ENCODE data around the gene NR3C2.
"Not testable (repeated sequence)": the region's sequence is repeated elsewhere in the genome, so short reads cannot be mapped to it uniquely, and the experiment has no call there.

Gene NR3C2

DNA sequence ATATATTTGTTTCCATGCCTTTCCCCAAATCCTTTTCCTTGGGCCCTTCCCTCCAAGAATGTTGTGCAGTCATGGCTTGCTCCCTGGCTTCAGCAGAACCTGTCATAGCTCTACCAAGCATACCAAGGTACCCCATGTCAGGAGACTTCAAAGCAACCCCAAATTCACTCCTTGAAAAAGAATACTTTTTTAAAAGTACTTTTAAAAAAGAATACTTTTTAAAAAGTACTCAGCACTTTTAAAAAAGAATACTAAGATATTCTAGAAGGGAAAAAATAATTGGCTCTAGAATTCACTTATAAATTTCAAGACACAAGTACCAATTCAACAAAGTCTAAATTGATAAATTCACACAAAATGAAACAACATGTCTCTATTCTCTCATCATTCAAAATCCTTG is 76.0 kb downstream of the NR3C2 start:
- no peak for DNase-seq (ENCODE audit: low spot score)

DNA sequence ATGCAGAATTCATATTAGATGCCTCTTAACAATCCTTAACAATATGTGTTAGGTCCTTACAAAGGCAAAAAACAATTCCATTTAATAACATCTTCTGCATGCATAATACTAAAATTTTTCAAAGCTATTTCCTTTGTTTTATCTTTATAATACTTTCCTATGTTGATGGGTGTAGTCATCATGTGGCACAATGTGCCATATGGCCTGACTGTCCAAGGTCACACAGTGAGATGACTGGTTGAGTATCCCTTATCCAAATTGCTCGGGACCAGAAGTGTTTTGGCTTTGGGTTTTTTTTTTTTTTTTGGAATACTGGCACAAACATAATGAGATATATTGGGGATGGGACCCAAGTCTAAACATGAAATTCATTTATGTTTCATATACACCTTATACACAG is 77.7 kb downstream of the NR3C2 start:
- DNase-seq (ENCODE audit: low spot score), result no peak

DNA sequence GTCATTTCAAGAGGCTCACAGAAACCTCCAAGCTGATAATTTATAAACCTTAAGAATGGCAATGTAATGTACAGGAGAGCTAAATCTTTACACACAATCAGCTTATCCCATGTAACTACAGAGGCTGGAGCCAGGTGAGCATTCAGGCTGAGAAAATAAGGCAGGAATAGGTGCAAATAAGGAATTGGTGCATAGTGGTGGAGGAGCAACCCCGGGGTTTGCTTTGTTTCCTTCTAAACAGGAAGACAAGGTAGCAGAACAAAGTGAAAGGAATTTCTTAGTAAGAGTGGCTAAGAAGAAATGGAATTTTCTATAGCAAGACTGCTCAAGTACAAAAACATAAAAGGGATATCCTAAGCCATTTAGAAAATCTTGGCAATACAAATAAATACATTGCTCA is 82.4 kb downstream of the NR3C2 start:
- no peak for DNase-seq (ENCODE audit: low spot score)

DNA sequence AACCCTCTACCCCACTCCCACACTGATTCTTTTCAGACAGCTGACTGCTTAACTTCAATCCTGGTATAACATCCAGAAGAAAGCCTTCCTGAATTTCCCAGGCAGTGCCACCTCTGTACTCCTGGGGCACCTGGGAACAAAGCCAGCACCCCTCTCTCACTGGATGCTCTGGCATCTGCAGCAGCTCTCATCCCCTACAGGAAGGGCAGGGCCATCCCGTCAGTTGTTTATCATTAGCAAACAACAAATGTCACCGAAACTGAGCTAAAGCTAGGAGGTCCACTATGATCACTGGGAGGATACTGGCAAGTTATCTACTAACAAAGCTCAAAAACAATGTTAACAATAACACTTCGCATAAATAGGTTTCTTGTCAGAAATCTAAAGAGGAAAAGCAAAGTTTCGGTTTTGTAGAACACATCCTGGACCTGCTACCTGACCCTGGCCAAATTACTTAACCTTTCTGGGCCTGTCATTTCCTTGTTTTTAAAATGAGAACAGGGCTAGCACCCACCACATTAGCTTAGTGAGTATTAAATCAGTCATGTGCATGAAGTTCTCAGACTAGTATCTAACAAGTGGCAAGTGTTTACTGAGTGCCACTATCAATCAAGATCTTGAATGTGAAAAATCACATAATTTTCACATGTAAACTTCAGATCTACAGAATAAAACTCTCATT is 86.6 kb downstream of the NR3C2 start:
- no peak for DNase-seq (ENCODE audit: low spot score)

DNA sequence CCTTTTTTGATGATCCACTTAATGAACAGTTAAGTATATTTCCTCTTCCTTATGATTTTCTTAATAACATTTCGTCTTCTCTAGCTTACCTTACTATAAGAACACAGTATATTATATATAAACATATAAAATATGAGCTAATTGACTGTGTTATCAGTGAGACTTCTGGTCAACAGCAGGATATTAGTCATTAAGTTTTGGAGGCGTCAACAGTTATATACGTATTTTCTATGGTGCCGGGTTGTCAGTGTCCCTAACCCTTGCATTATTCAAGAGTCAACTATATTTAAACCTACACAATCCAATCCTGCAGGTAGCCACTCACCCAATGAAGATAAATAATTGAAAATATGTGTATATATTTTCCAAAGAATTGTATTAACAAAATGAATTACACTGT is 88.0 kb downstream of the NR3C2 start:
- no peak for DNase-seq (ENCODE audit: low spot score)

DNA sequence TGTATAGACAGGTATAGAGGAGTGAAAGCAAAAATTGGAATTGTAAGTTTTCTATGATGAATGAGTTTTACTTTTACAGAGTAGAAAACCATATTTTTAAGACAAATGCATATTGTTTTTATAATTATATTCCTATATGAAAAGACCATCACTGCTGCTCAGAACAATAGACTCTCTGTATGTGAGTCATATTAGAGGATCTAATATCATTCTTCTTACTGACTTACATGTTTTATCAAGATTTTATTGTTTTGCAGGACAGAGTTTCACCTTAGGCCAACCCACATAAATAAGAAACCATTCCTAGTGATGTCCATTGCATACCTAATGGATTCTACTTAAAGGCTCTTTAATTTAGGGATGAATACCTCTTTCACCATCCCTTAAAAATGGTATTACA is 88.6 kb downstream of the NR3C2 start:
- no peak for DNase-seq (ENCODE audit: low spot score)

DNA sequence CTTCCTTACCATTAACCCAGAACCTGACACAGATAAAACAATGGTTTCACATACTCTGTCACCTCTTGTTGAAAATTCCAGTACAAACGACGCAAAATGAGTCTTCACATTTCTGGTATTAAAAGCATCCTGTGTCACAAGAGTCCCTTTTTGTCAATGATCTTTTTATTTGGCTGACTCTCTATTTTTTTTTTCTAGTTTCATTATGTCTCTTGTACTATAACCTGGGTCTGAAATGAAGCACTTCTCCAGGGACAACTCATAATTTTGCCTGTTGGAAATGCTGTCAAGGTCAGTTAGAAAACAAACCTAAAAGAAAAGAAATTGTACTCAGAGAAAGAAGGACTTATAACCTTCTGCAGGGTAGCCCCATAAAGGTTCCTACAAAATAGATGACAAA is 93.1 kb downstream of the NR3C2 start:
- no peak for DNase-seq (ENCODE audit: low spot score)

DNA sequence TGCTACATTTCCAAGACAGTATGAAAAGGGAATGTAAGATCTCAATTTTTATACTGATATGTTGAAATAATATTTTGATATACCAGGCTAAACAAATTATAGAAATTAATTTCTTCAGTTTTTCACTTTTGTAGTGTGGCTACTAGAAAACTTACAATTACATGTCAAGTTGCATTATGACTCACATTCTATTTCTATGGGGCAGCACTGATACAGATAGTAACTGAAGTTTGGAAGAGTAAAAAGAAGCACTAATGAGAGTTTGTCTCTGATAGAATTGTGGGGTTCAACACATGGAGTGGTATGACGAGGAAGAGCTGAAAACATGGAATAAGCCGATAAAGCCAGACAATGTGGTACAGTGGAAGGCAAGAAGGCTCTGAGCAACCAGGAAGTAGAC is 95.6 kb downstream of the NR3C2 start:
- DNase-seq (ENCODE audit: low spot score), result no peak

DNA sequence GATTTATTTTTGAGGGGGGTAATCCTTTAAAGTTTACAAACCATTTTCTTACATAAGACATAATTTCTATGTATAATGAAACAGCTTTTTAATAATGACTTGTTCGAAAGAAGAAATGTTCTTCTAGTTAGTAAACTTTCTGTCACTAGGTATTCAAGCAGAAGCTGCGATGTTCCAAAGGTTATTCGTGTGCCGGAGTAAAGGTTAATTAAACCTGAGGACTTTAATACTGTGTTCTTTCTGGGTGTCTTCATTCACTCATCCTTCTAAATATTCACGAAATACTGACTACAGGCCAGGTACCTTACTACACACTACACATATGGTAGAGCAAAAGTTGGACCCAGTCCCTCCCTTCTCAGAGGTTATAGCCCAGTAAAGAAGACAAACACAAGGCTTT is 96.7 kb downstream of the NR3C2 start:
- DNase-seq (ENCODE audit: low spot score), result no peak

DNA sequence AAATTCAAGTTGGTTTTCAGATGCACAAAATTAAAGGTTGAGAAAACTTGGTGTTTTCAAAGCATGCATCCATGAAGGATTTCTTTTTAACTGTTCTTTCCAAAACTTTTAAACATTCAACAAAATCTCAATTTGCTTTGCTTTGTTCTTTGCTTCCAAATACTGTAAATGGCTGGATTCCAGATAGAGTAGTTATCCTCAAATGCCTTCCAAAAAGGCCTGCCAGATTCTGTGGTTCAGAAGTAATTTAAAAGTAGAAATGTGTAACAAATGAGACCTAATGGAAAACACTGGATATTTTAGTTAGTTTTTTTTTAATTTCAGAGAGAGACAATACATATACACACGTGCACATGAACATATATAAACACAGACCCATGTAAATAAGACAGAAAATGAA is 97.3 kb downstream of the NR3C2 start:
- DNase-seq (ENCODE audit: low spot score), result no peak

DNA sequence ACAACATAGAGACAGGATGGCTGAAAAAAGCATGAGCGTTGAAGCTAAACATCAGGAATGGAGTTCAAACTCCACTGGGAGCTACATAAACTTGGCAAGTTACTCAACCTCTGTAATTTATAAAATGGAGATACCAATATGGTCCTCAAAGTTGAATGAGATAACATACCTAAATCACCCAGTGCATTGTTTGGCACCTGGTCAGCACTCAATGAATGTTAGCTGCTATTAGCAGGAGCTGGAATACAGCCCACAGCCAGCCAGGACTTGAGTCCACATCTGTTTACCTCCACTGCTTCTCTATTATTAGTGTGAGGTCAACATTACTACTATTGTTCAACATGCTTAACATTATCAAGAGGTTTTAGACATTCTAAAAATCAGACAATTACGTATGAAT is 97.9 kb downstream of the NR3C2 start:
- DNase-seq (ENCODE audit: low spot score), result no peak

DNA sequence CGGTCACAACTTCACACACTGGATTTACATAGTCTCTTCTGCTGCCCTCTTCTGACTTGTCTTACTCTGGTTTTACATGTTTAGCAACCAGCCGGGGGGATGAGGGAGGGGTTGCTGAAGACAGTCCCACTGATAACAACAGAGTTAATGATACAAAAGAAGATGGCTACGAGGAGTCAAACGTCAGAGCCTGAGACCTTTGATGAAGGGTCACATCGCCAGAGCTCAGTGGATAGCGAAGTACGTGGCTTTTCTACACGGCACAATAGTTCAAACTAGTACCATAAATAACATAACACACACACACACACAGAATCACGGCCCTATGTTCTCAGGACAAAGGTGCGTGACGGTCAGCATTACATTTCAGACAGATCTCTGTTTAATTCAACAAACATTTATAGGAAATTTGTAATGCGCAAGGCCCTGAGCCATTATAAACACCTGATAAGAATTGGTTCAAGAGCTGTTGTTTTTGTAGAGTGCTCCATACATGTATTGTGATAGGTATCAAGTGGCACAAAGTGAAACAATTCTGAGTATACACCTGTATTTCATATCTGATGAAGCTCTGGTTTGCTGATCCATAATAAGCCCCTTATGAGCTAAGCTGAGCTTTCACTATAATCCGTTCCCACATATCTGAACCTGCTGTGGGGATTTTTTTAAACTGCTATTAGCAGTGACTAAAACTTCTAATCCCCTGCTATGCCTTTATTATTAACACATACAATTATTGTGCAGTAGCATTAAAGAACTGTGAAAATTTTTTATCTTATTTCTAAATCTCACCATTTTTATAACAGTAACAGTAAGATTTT is 100.0 kb downstream of the NR3C2 start:
- no peak for DNase-seq (ENCODE audit: low spot score)

DNA sequence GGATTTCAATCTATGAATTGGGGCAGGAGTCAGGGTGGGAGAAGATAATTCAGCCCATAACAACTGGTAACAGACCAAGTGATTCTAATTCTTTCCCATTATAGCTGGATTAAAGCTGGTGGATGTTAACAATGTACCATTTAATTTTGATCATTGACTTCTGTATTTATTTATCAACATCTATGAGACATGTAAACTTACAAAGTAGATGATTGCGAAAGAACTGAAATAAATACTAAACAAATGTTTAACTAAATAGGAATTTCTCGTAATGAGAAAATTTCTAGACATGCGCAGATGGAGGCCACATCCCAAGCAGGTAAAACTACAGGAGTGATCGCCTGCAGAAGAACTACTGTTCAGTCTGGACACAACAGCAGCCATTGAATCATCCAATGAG is 107.1 kb downstream of the NR3C2 start:
- no peak for DNase-seq (ENCODE audit: low spot score)

DNA sequence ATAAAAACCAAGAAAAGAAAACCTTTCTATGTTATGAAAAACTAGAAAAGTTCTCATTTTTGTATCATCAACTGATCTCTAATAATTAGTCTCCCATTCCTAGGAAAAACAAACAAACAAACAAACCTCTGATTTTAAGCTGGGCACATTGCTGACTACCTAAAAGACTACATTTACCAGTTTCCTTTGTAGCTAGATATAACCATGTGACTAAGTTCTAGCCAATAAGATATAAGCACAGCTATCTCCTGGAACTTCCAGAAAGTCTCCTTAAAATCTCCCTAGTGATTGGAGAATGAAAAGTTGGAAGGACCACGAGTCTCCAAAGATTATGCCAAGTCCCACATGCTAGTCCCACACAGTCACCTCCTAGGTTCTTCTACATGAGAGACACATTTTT is 108.9 kb downstream of the NR3C2 start:
- no peak for DNase-seq (ENCODE audit: low spot score)

DNA sequence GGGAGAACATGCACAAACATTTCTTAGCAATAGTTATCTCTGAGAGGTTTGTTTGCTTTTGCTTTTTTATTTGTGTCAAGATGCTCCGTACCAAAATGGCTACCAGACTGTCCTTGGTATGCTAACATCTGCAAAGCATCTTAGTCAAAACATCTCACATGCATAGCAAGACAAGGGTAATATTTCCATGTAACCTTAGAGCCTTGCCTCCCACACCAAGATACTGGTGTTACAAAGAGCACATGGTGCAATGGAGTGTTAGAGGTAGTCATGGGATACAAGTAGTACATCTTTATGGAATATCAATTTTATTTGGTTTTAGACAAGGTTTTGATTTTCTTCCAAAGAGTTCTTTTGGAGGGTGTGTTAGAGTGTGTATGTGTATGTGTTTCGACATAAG is 109.7 kb downstream of the NR3C2 start:
- DNase-seq (ENCODE audit: low spot score), result no peak

DNA sequence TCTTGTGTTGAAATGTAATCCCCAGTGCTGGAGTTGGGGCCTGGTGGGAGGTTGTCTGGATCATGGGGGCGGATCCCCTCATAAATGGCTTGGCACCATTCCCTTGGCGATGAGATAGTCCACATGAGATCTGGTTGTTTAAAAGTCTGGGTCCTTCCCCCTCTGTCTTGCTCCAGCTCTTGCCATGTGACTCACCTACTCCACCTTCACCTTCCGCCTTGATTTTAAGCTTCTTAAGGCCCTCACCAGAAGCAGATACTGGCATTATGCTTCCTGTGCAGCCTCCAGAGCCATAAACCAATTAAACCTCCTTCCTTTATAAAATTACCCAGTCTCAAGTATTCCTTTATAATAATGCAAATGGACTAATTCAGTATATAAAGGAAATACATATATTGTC is 111.5 kb downstream of the NR3C2 start:
- no peak for DNase-seq (ENCODE audit: low spot score)

DNA sequence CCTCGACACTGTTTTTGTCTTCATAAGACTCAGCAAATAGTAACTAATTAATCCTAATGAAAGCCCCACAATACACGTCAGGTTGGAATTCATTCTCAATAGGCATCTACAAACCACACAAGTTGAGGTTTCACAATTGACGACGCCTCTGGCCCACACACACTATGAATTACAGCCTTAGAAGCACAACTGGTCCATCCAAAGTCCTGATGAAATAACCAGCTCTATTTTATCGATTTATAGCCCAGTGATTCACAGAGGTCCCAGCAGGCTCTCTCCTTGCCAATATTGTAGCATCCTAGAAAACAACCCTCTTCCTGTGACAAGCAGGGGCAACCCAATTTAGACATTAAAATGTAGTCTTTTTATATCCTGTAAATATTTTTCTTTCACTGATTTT is 112.1 kb downstream of the NR3C2 start:
- no peak for DNase-seq (ENCODE audit: low spot score)

DNA sequence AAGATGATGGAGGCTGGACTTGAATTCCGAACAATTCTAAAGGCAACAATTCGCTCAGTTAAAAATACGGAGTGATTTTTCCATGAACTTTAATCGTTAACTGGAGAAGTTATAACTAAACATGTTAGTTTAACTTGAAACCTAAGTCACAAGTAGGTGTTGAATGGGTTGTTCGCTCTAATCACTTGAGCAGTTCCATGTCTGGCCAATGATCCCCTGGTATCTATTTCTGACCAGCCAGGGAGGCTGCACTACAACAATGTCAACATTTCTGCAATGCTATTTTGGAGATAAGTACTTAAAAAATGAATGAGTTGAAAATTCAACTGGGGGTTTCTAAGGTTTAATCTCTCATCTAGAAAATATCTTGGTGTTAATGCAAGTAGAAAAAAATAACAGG is 112.5 kb downstream of the NR3C2 start:
- DNase-seq (ENCODE audit: low spot score), result no peak

DNA sequence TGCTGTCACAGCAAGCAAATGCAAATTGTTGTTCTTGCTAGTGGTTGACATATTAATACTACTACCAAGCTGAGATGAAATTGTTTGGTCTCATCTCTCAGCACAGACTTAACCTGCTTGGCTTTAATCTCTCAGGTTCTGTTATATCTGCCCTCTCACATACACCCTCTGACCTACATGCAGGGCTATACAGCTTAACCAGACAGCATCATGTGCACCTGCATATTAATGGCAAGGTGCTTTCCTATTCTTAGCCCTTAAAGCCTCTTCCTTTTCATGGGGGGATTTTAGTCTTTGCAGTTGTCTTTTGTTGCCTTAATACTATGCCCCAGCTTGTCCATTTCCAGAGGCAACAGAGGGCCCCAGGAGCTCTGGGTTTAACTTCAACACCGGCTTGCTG is 114.5 kb downstream of the NR3C2 start:
- DNase-seq (ENCODE audit: low spot score), result no peak

DNA sequence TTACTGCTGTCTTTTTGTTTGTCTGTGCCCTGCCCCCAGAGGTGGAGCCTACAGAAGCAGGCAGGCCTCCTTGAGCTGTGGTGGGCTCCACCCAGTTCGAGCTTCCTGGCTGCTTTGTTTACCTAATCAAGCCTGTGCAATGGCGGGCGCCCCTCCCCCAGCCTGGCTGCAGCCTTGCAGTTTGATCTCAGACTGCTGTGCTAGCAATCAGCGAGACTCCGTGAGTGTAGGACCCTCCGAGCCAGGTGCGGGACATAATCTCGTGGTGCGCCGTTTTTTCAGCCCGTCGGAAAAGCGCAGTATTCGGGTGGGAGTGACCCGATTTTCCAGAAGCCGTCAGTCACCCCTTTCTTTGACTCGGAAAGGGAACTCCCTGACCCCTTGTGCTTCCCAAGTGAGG is 118.9 kb downstream of the NR3C2 start:
- DNase-seq (ENCODE audit: low spot score), result not testable (repeated sequence)

DNA sequence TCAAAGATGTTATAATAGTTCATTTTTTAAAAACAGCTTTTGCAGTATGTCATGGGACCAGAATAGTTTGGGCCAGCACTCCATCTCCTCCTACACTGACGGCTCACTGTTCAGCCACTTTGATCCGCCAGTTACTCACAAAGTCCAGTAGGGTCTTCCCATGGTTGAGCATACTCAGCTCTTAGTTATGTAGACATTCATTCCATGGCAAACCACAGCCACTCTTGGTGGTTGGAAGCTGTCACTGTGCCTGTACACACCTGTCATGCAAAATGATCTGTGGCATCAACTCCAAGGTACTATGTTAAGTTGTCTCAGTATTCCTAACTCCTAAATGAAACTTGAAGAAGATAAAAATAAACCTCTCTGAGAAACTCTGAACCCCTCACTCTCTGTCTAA is 127.2 kb downstream of the NR3C2 start:
- DNase-seq (ENCODE audit: low spot score), result no peak

DNA sequence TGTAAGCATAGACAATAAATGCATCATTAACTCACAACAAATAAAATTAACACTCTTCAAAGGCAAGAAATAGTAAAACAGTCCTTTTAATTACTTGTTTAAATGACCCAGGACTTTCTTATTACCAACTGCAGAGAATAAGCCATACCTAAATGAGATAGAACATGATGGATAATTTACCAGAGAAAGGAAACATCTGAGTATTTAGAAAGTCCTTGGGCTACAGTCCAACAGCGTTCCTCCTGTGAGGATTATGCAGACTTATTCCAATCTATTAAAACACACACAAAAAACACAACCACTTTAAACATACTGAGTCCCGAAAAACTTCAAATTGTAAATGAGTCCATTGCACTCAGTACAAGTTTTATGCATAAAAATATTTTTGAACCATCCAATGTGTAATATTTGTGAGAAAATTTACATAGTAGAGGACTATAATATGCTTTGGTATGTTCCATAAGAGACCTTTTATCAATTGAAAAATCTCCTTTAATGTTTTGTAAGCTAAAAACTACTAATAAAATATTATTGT is 129.2 kb downstream of the NR3C2 start:
- no peak for DNase-seq (ENCODE audit: low spot score)

DNA sequence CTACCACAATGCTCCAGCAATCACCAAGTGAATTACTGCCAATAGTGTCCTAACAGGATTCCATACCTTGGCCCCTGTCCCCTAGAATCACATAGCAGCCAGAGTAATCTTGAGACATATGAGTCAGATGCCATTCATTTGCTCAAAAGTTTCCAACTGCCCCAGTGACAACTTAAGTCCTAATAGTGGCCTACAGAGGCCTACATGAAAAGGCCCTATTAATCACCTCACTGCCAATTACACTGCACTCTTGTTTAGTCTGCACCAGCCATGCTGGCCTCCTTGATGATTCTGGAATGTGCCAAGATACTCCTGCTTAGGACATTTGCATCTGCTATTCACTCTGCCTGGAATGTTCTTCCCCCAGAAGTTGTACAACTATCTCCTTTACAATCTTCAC is 130.7 kb downstream of the NR3C2 start:
- DNase-seq (ENCODE audit: low spot score), result no peak

DNA sequence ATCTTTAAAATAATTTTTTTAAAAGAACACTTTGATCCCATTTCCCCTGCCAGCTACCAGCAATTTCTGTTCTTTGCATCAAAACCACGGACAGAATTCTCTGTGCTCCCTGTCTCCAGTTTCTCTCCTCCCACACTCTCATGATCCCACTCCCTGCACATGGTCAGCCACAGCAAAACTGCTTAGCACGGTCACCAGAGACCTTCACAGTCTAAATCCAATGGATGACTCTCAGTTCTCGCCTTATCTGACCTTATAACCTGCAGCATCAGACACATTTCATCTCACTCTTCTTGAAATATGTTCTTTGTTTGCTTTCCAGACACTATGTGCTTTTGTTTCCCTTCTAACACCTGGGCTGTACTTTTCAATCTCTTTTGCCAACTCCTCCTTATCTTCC is 131.5 kb downstream of the NR3C2 start:
- no peak for DNase-seq (ENCODE audit: low spot score)

All from HuH-7.5 (cell line).